ENCODE results near the gene SEPTIN3.

Gene SEPTIN3

GRCh38 chr22:41975299-41976069, 6.2 kb downstream of the SEPTIN3 start:
- TF ChIP-seq, protein P1, sequence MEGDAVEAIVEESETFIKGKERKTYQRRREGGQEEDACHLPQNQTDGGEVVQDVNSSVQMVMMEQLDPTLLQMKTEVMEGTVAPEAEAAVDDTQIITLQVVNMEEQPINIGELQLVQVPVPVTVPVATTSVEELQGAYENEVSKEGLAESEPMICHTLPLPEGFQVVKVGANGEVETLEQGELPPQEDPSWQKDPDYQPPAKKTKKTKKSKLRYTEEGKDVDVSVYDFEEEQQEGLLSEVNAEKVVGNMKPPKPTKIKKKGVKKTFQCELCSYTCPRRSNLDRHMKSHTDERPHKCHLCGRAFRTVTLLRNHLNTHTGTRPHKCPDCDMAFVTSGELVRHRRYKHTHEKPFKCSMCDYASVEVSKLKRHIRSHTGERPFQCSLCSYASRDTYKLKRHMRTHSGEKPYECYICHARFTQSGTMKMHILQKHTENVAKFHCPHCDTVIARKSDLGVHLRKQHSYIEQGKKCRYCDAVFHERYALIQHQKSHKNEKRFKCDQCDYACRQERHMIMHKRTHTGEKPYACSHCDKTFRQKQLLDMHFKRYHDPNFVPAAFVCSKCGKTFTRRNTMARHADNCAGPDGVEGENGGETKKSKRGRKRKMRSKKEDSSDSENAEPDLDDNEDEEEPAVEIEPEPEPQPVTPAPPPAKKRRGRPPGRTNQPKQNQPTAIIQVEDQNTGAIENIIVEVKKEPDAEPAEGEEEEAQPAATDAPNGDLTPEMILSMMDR (conservative IDR thresholded peaks at IDR 0.05; ENCODE audit: low read length) = no peak
- no peak for DNase-seq (ENCODE audit: low read depth)
- no peak overlapping the region for H3K4me3 ChIP-seq (ENCODE audit: low read length)

DNA sequence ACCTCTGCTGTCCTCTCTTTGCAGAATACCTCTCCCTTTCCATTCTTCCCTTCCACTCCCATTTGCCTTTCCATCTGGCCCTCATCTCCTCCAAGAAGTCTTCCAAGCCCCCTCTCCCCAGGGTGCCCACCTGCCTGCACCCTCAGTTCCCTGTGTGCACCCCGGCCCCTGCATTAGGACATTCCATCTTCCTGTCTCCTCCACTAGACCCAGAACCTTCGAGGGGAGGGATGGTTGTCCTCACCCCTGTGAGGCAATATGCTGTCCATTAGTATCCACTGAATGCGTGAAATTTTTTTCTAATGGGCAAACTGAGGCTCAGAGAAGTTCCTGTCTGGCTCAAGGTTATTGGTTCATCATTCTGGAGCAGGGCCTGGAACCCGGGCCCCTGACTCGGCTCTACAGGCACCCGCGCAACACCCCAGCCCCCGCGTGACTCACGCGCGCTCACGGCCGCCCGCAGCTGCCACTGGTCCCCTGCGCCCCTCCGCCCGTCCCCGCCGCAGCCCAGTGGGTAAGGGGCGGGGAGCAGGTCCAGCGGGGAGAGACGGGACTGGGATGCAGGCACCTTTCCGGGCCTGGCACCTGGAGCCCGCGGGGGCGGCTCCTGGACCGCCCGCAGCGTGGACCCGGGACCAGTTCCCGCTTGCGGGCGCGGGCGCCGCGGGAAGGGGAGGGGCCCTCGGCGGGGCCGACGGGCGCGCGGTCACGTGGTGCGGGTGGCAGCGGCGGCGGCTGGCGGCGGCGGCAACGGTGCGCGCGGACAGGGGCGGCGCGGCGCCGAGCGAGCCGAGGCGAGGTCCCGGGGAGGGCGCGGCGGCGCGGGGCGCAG, 7.0 kb downstream of the SEPTIN3 start:
- H3K4me3 ChIP-seq (ENCODE audit: low read length) = peak overlapping the region; percentile 20; the same call in 1 of the 2 replicates
- TF ChIP-seq, protein P1 (conservative IDR thresholded peaks at IDR 0.05; ENCODE audit: low read length) = no peak
- DNase-seq (ENCODE audit: low read depth) = no peak

DNA sequence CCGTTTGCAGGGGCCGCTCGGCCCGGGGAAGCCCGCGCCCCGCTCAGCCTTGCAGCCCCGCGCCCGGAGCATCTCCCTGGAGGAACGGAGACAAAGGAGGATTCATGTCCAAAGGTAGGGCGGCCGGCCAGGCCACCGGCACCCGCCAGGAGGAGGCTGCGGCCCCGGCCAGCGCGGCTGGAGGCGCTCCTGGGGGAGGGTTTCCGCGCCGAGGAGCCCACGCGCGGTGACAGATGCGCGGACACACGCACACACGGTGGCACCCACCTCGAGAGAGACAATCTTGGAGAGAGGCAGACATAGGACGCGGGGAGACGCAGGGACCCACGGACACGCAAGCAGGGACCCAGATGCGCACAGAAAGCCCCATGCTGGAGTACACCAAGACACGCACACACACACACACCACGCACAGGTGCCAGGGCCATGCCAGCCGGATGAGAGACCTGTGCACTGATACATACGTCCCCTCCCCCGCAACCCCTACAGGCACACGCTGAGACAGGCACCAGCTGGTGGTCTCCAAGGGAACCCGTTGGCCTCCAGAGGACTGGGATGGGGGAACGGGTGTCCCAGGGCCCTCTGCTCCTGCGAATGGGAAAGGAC, 7.8 kb downstream of the SEPTIN3 start:
- TF ChIP-seq, protein P1 (conservative IDR thresholded peaks at IDR 0.05; ENCODE audit: low read length) = no peak
- H3K4me3 ChIP-seq (ENCODE audit: low read length) = no peak overlapping the region; the same call in 1 of the 2 replicates
- DNase-seq (ENCODE audit: low read depth) = no peak

DNA sequence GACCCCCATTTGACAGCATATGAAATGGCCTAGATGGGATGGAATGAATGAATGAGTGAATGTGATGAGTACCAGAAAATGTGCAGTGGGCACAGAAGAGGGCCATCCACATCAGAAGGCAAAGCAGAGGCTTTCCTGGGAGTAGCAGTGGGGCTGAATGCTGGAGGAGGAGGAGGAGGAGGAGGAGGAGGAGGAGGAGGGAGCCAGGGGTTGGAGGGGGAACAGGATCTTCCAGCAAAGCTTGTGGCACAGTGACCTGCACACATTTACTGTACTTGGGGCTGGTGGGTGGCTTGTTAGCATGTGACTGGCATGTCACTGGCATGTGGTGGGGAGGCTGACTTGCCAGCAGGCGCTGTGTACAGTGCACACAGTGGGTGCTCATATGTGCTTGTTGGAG, 9.5 kb downstream of the SEPTIN3 start:
- DNase-seq (ENCODE audit: low read depth) = no peak
- H3K4me3 ChIP-seq (ENCODE audit: low read length) = no peak overlapping the region
- TF ChIP-seq, protein P1 (conservative IDR thresholded peaks at IDR 0.05; ENCODE audit: low read length) = no peak

DNA sequence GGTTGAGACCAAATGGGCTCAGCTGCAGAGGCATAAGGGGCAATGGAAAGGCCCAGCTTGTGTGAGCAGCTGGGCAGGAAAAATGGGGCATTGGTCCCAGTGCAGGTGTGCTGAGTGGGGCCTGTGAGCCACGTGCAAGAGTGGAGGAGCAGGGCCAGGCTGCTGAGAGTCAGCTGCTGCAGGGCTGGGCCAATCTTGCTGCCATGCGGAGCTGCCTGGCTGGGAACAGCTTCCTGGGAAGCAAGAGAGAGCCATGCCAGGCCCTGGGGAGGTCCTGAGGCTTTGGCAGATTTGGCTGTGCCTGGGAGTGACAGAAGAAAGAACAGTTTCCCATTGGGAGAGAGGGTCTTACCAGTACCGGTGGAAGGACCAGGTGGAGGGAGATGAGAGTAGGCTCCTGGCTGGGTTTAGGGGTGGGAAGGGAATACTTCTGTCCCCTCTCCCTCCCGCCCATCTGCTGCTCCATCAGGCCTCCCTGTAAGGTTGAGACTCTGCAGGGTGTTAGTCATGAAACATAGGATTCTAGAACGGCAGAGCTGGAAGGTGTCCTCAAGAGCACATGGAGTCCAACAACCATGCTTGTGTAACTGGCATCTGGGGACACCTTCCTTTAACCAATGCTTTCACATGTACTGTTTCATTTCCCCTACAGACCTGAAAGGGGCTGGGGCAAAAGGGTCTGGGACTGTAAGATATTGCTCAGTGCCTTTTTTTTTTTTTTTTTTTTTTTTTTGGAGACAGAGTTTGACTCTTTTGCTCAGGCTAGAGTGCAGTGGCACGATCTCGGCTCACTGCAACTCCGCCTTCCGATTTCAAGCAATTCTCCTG, 10.4 kb downstream of the SEPTIN3 start:
- DNase-seq (ENCODE audit: low read depth) = no peak
- TF ChIP-seq, protein P1 (conservative IDR thresholded peaks at IDR 0.05; ENCODE audit: low read length) = no peak
- H3K4me3 ChIP-seq (ENCODE audit: low read length) = no peak overlapping the region

DNA sequence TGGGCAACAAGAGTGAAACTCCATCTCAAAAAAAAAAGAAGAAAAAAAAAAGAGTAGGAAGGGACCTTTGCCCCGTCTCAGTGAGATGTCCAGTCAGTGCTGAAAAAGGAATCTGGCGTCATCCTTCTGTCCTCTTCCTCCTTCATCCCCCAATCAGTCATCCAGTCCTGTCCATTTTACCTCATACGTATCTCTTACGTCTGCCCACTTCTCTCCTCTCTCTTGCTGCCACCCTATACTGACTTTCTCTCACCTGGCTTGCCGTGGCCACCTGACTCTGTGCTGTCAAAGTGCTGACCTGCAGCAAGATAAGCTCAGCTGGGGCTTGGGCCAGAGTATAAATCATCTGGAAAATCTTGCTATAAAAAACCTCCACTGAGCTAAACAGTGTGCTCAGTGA, 13.6 kb downstream of the SEPTIN3 start:
- no peak overlapping the region for H3K4me3 ChIP-seq (ENCODE audit: low read length)
- DNase-seq (ENCODE audit: low read depth) = no peak
- TF ChIP-seq, protein P1 (conservative IDR thresholded peaks at IDR 0.05; ENCODE audit: low read length) = no peak
